ENCODE results near the gene FAM174B.

DNA sequence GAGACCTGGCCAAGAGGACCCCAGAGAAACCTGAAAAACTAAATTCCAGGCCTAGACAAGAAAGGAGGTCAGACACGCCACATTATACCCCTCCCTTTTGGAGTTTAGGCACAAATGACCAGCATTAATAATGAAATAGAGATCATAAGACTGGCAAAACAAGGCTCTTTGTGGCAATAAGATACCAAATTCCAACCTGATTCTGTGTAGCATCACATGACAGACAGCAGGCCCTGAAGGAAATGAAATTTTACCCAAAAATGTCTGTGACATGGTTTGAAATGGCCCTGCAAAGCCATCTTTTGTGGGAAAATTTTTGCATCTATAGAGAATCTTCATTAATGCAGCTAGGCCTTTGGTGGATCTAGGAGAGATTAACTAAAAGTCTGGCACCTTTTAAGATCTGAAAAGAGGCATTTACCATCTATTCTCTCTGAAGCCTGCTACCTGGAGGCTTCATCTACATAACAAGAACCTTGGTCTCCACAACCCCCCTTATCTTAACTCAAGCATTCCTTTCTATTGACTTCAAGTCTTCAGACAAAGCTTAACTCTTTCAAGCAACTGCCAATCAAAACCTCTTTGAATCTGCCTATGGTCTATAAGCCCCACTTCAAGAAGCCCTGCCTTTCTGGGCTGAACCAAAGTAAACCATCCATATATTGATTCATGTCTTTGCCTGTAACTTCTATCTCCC, 8.0 kb downstream of the FAM174B start:
- TF ChIP-seq POLR2AphosphoS5 (IDR thresholded peaks at IDR 0.05) (no peak), RAD21 (conservative IDR thresholded peaks at IDR 0.05) (no peak), EP300 (conservative IDR thresholded peaks at IDR 0.05; ENCODE audit: poor library complexity, severe bottlenecking) (no peak)
- TF ChIP-seq, protein P1, sequence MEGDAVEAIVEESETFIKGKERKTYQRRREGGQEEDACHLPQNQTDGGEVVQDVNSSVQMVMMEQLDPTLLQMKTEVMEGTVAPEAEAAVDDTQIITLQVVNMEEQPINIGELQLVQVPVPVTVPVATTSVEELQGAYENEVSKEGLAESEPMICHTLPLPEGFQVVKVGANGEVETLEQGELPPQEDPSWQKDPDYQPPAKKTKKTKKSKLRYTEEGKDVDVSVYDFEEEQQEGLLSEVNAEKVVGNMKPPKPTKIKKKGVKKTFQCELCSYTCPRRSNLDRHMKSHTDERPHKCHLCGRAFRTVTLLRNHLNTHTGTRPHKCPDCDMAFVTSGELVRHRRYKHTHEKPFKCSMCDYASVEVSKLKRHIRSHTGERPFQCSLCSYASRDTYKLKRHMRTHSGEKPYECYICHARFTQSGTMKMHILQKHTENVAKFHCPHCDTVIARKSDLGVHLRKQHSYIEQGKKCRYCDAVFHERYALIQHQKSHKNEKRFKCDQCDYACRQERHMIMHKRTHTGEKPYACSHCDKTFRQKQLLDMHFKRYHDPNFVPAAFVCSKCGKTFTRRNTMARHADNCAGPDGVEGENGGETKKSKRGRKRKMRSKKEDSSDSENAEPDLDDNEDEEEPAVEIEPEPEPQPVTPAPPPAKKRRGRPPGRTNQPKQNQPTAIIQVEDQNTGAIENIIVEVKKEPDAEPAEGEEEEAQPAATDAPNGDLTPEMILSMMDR (IDR thresholded peaks at IDR 0.05; ENCODE audit: poor library complexity, severe bottlenecking), result no peak
